GM12878 (cell line): ENCODE results near the gene TMEM163. TPM values are rescaled to one million over a fixed set of nuclear protein-coding genes. Genes with fewer than 3 reads are reported as not detected.

ENCODE experiments used
- ATAC-seq: fragments of 200-7000 bp; cut with Tn5 transposase; 3 replicates; pipeline ENCODE4 v1.9.1; 2020; ENCODE audit warnings: mild to moderate bottlenecking, moderate library complexity
- BruUV-seq: library from RNA; stranded (reverse); fragments of 400-500 nt; replicated peaks from 2 replicates; lab custom pipeline; 2021; lab: Mats Ljungman, UMichigan
- CTCF ChIA-PET: fragments of 300-600 bp; sonication (Branson Sonifier 250); formaldehyde crosslinking; extraction: SDS; loops from one replicate; lab custom pipeline; 2021; ENCODE audit warnings: inconsistent platforms; lab: Yijun Ruan, JAX
- POLR2A ChIA-PET: fragments of 350-600 bp; formaldehyde crosslinking; extraction: SDS; loops from one replicate; lab custom pipeline; 2021; ENCODE audit warnings: inconsistent platforms; lab: Charles Lee
- RAD21 ChIA-PET: fragments of 300-600 bp; sonication (Branson Sonifier 250); formaldehyde crosslinking; loops from one replicate; lab custom pipeline; 2023; ENCODE audit warnings: antibody characterized with exemption; ENCODE audit not compliant: unreplicated experiment; lab: Charles Lee
- SMC1A ChIA-PET: fragments of 300-600 bp; sonication (Branson Sonifier 250); formaldehyde crosslinking; loops from one replicate; lab custom pipeline; 2023; ENCODE audit not compliant: unreplicated experiment, uncharacterized antibody; lab: Charles Lee
- DNase-seq: peaks from one replicate; pipeline ENCODE4 v3.0.0-alpha.2; 2011; ENCODE audit warnings: low read depth, low spot score
- FAIRE-seq: peaks from 3 replicates; lab custom pipeline; 2011; peaks lifted over from hg19 to GRCh38; lab: Jason Lieb, UNC
- H2AFZ ChIP-seq: 2 replicates; pipeline ENCODE4 v1.6.0; 2011; ENCODE audit warnings: low read depth, low read length, control low read depth; ENCODE audit not compliant: control insufficient read depth
- H3K27ac ChIP-seq: 2 replicates; pipeline ENCODE4 v1.5.1; 2011; ENCODE audit warnings: control low read depth; ENCODE audit not compliant: control insufficient read depth, insufficient read depth
- H3K27me3 ChIP-seq, 2 experiments: replicated peaks in 1 of 2; 2 replicates each; pipeline versions ENCODE4 v1.6.0 to v1.6.1; 2011; ENCODE audit warnings: low read length in 1 of 2; ENCODE audit not compliant: control insufficient read depth in 2 of 2, insufficient read depth in 2 of 2
- H3K36me3 ChIP-seq, 2 experiments: 2 replicates each; pipeline ENCODE4 v1.5.1; 2011; ENCODE audit warnings: low read length in 1 of 2; ENCODE audit not compliant: control insufficient read depth in 2 of 2, insufficient read depth in 2 of 2
- H3K4me1 ChIP-seq: 2 replicates; pipeline ENCODE4 v1.6.1; 2011; ENCODE audit warnings: mild to moderate bottlenecking, low read length, moderate library complexity, mixed read lengths; ENCODE audit not compliant: control insufficient read depth, insufficient read depth
- H3K4me2 ChIP-seq: 2 replicates; pipeline ENCODE4 v1.6.0; 2011; ENCODE audit warnings: control low read depth; ENCODE audit not compliant: control insufficient read depth, insufficient read depth
- H3K4me3 ChIP-seq: fragments of 200-600 bp; sonication (generic); 2 replicates; pipeline ENCODE4 v1.5.1; 2016
- H3K79me2 ChIP-seq: 2 replicates; pipeline ENCODE4 v1.6.0; 2011; ENCODE audit warnings: low read length; ENCODE audit not compliant: control insufficient read depth, insufficient read depth
- H3K9ac ChIP-seq: 2 replicates; pipeline ENCODE4 v1.8.0; 2011; ENCODE audit warnings: low read length, control low read depth, mixed read lengths; ENCODE audit not compliant: control insufficient read depth, insufficient read depth
- H3K9me3 ChIP-seq: replicated peaks from 3 replicates; pipeline ENCODE4 v1.5.1; 2011; ENCODE audit warnings: mild to moderate bottlenecking, low read length; ENCODE audit not compliant: control insufficient read depth, insufficient read depth
- H4K20me1 ChIP-seq: 2 replicates; pipeline ENCODE4 v1.6.0; 2011; ENCODE audit not compliant: control insufficient read depth, insufficient read depth
- GATAD2B ChIP-seq: fragments of 450-650 bp; conservative IDR thresholded peaks from 2 replicates; pipeline ENCODE4 v1.6.1; 2017; ENCODE audit warnings: low read depth, mild to moderate bottlenecking, moderate library complexity
- NR2C2 ChIP-seq: IDR thresholded peaks from 2 replicates; pipeline ENCODE4 v1.6.1; 2011; ENCODE audit warnings: borderline replicate concordance, low read depth; ENCODE audit not compliant: control insufficient read depth, insufficient read length
- RUNX3 ChIP-seq: IDR thresholded peaks from 2 replicates; pipeline ENCODE4 v1.6.1; 2012; ENCODE audit warnings: low read length, inconsistent platforms
- SMAD1 ChIP-seq: fragments of 450-650 bp; IDR thresholded peaks from 2 replicates; pipeline ENCODE4 v1.6.1; 2018; ENCODE audit warnings: mild to moderate bottlenecking, low read depth; ENCODE audit not compliant: partially characterized antibody
- SREBF1 ChIP-seq: IDR thresholded peaks from 2 replicates; pipeline ENCODE4 v1.6.1; 2012; ENCODE audit warnings: mild to moderate bottlenecking, low read length
- ZNF384 ChIP-seq: IDR thresholded peaks from 2 replicates; pipeline ENCODE4 v1.6.1; 2012; ENCODE audit warnings: low read depth, mild to moderate bottlenecking, low read length, improper control_type of control experiment, borderline replicate concordance
- ZNF622 ChIP-seq: fragments of 450-650 bp; IDR thresholded peaks from 2 replicates; pipeline ENCODE4 v1.6.1; 2017; ENCODE audit warnings: mild to moderate bottlenecking, inconsistent platforms
- WGBS: methylation state at CpG from one replicate; pipeline ENCODE4 v1.1.6; 2016; ENCODE audit warnings: low lambda C conversion rate; ENCODE audit not compliant: insufficient replicate concordance, insufficient coverage; ENCODE audit errors: missing lambda C conversion rate; 5-methylcytosine and 5-hydroxymethylcytosine counted together
- in situ Hi-C: fragments of 300-500 bp; cut with MboI; formaldehyde crosslinking; loops from 9 replicates; pipeline ENCODE4 v1.14.3; 2018; ENCODE audit warnings: mixed read lengths
- intact Hi-C: fragments of 100-400 bp; cut with micrococcal nuclease; formaldehyde crosslinking; loops from one replicate; pipeline ENCODE4 v1.14.2; 2022; ENCODE audit not compliant: unreplicated experiment
- polyA plus RNA-seq, 11 experiments: library from polyadenylated mRNA; depleted of rRNA in 4 of 11; unstranded in 6 of 11; stranded (reverse) in 5 of 11; fragments of >200 nt; fragmentation: Nextera tagmentation in 4 of 11; fragmentation: Illumina TruSeq in 1 of 11; extraction: Ambion mirVana in 4 of 11; extraction: Trizol in 1 of 11; gene quantifications; 1 replicate in 1 of 11; 2 replicates in 10 of 11; pipeline versions ENCODE4 v1.2.1 to v1.2.3, GENCODE V29; 2011 to 2016; ENCODE audit warnings: inconsistent platforms in 2 of 11, missing spikeins in 2 of 11, low read depth in 1 of 11
- total RNA-seq, 4 experiments: library from RNA; depleted of rRNA in 3 of 4; stranded (reverse); fragments of >200 nt in 3 of 4; fragmentation: Illumina TruSeq in 1 of 4; extraction: Trizol in 1 of 4; gene quantifications; 2 replicates each; pipeline versions ENCODE4 v1.2.1 to v1.2.3, GENCODE V29; 2013 to 2021
- TF ChIP-seq, protein P1 (sequence below): fragments of 450-650 bp; IDR thresholded peaks from 2 replicates; pipeline ENCODE4 v1.6.1; 2016; ENCODE audit warnings: mild to moderate bottlenecking
- TF ChIP-seq, protein P2 (sequence below): IDR thresholded peaks from 2 replicates; pipeline ENCODE4 v1.6.1; 2012; ENCODE audit warnings: low read depth, low read length, improper control_type of control experiment
- TF ChIP-seq, protein P3 (sequence below), 3 experiments: IDR thresholded peaks in 2 of 3; conservative IDR thresholded peaks in 1 of 3; 2 replicates each; pipeline ENCODE4 v1.5.1; 2011; ENCODE audit warnings: low read depth in 3 of 3, low read length in 3 of 3, mild to moderate bottlenecking in 3 of 3, control low read depth in 2 of 3, moderate library complexity in 2 of 3, inconsistent platforms in 1 of 3, mixed read lengths in 1 of 3; ENCODE audit not compliant: control insufficient read depth in 2 of 3, insufficient read depth in 1 of 3; ENCODE audit errors: extremely low read depth in 1 of 3

TMEM163 gene
- total and polyA plus RNA-seq, 10 of the 15 experiments (the other 5 are each of a cell fraction or from before 2014, with no cell fraction given), result 0.05 to 0.11 (median 0.07) TPM; not detected in 4

DNA sequence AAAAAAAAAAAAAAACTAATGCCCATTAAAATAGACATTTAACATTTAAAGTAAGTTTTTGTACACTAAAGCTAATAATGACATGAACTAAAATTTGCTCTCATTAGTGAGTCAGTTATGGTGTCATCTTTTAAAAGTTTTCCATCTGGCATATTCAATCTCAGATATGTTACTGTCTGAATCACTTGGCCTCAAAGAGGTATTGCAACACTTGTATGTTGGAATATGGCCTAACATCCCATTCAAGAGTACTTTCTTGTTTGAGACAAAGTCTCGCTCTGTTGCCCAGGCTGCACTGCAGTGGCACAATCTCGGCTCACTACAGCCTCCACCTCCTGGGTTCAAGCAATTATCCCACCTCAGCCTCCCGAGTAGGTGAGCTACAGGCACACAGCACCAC, 169.7 kb downstream of the TMEM163 start:
- no peak overlapping the region for H3K9ac ChIP-seq
- no peak overlapping the region for H3K4me2 ChIP-seq
- no peaks in the 10 kb centered on the region for H4K20me1 ChIP-seq
- intact Hi-C loops, result no loop called here
- ChIA-PET RAD21 (no interaction called here), CTCF (no interaction called here), SMC1A (interaction anchor here (0.6 kb wide), 1 partner anchor 1217 kb away, joined by 3 read pairs; no protein-coding TSS in a partner anchor), POLR2A (no interaction called here)
- no TSS peak for BruUV-seq
- no peaks in the 10 kb centered on the region for H3K36me3 ChIP-seq
- TF ChIP-seq NR2C2, result no peak
- no peak for TF ChIP-seq GATAD2B
- TF ChIP-seq, protein P1, sequence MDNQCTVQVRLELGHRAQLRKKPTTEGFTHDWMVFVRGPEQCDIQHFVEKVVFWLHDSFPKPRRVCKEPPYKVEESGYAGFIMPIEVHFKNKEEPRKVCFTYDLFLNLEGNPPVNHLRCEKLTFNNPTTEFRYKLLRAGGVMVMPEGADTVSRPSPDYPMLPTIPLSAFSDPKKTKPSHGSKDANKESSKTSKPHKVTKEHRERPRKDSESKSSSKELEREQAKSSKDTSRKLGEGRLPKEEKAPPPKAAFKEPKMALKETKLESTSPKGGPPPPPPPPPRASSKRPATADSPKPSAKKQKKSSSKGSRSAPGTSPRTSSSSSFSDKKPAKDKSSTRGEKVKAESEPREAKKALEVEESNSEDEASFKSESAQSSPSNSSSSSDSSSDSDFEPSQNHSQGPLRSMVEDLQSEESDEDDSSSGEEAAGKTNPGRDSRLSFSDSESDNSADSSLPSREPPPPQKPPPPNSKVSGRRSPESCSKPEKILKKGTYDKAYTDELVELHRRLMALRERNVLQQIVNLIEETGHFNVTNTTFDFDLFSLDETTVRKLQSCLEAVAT, result no peak
- TF ChIP-seq SREBF1, result no peak
- TF ChIP-seq, protein P2, sequence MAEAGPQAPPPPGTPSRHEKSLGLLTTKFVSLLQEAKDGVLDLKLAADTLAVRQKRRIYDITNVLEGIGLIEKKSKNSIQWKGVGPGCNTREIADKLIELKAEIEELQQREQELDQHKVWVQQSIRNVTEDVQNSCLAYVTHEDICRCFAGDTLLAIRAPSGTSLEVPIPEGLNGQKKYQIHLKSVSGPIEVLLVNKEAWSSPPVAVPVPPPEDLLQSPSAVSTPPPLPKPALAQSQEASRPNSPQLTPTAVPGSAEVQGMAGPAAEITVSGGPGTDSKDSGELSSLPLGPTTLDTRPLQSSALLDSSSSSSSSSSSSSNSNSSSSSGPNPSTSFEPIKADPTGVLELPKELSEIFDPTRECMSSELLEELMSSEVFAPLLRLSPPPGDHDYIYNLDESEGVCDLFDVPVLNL, result no peak
- TF ChIP-seq RUNX3, result no peak
- no peak for TF ChIP-seq ZNF384
- TF ChIP-seq ZNF622, result no peak
- TF ChIP-seq SMAD1, result no peak
- TF ChIP-seq, protein P3, sequence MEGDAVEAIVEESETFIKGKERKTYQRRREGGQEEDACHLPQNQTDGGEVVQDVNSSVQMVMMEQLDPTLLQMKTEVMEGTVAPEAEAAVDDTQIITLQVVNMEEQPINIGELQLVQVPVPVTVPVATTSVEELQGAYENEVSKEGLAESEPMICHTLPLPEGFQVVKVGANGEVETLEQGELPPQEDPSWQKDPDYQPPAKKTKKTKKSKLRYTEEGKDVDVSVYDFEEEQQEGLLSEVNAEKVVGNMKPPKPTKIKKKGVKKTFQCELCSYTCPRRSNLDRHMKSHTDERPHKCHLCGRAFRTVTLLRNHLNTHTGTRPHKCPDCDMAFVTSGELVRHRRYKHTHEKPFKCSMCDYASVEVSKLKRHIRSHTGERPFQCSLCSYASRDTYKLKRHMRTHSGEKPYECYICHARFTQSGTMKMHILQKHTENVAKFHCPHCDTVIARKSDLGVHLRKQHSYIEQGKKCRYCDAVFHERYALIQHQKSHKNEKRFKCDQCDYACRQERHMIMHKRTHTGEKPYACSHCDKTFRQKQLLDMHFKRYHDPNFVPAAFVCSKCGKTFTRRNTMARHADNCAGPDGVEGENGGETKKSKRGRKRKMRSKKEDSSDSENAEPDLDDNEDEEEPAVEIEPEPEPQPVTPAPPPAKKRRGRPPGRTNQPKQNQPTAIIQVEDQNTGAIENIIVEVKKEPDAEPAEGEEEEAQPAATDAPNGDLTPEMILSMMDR (IDR thresholded peaks at IDR 0.05 in 2 of 3, conservative IDR thresholded peaks at IDR 0.05 in 1 of 3; ENCODE audit: control insufficient read depth in 2 of 3, extremely low read depth in 1 of 3, insufficient read depth in 1 of 3, low read depth in 3 of 3, low read length in 3 of 3), result no peak
- in situ Hi-C loops, result no loop called here
- DNase-seq (no peak), ATAC-seq (no peak), FAIRE-seq (no peak)
- no peak overlapping the region for H2AFZ ChIP-seq
- no peaks in the 10 kb centered on the region for H3K4me1 ChIP-seq
- WGBS, result 11% methylated on average over 3 of the region's 3 CpGs
- no peaks in the 10 kb centered on the region for H3K27me3 ChIP-seq
- no peak overlapping the region for H3K4me3 ChIP-seq
- H3K27ac ChIP-seq, result no peak overlapping the region
- H3K9me3 ChIP-seq, result no peaks in the 10 kb centered on the region
- no peaks in the 10 kb centered on the region for H3K79me2 ChIP-seq
